HepG2 (cell line): ENCODE measurements around the gene CSDE1.

Source experiments
- FOXA1 ChIP-seq, 2 experiments: fragments of 450-650 bp in 1 of 2; sonication (generic) in 1 of 2; formaldehyde crosslinking in 1 of 2; IDR thresholded peaks; 2 replicates each; pipeline versions ENCODE4 v1.4.0 to v1.6.1; 2016 to 2020; ENCODE audit warnings: missing genetic modification reagents in 1 of 2
- HDAC6 ChIP-seq: fragments of 200-600 bp; sonication (generic); IDR thresholded peaks from 2 replicates; pipeline ENCODE4 v1.7.0; 2017; ENCODE audit warnings: mild to moderate bottlenecking, antibody characterized with exemption, low read length, low read depth
- KLF13 ChIP-seq: sonication (generic); formaldehyde crosslinking; IDR thresholded peaks from 2 replicates; pipeline ENCODE4 v1.4.0; 2020; ENCODE audit warnings: mild to moderate bottlenecking, missing genetic modification reagents
- MYC ChIP-seq: sonication (generic); formaldehyde crosslinking; IDR thresholded peaks from 2 replicates; pipeline ENCODE4 v1.9.0; 2021; ENCODE audit warnings: missing genetic modification reagents, borderline replicate concordance
- NCOA2 ChIP-seq: sonication (generic); formaldehyde crosslinking; IDR thresholded peaks from 2 replicates; pipeline ENCODE4 v1.8.0; 2022; ENCODE audit warnings: inconsistent platforms
- NFE2L2 ChIP-seq: fragments of 150-350 bp; IDR thresholded peaks from 2 replicates; pipeline ENCODE4 v1.6.1; 2014; ENCODE audit warnings: low read length
- TCF12 ChIP-seq, 2 experiments: fragments of 450-650 bp in 1 of 2; sonication (generic) in 1 of 2; formaldehyde crosslinking in 1 of 2; IDR thresholded peaks; 2 replicates each; pipeline versions ENCODE4 v1.6.1 to v1.8.0; 2017 to 2022; ENCODE audit warnings: antibody characterized with exemption in 1 of 2, mild to moderate bottlenecking in 1 of 2, missing genetic modification reagents in 1 of 2, moderate library complexity in 1 of 2
- ZNF841 ChIP-seq: sonication (generic); formaldehyde crosslinking; IDR thresholded peaks from 2 replicates; pipeline ENCODE4 v1.8.1; 2023; ENCODE audit warnings: missing genetic modification reagents, borderline replicate concordance
- TF ChIP-seq, protein P1 (sequence below): sonication (generic); formaldehyde crosslinking; IDR thresholded peaks from 2 replicates; pipeline ENCODE4 v1.5.0; 2020; ENCODE audit warnings: missing genetic modification reagents, mild to moderate bottlenecking, borderline replicate concordance

DNA sequence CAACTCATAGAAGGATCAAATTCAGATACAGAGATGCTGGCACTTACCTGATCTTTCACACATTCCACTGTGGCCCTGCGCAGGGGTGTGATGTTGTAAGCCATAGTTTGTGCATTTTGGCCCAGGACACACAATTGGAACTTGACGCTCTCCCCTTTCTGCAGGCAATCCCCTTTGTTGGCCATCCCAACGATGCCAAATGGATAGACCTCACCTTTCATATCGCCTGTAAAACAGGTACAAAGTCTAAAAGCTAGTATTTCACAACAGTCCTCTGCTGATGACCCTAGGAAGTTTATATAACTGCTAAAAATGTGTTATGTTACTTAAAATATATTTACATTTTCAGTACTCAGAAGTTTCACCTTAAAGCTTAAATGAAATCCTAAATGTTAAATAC lies 37.3 kb downstream of the CSDE1 start:
- no peak for TF ChIP-seq KLF13 (CRISPR knock-in tag)
- TF ChIP-seq TCF12 (IDR thresholded peaks at IDR 0.05): no peak
- TF ChIP-seq TCF12 (CRISPR knock-in tag; IDR thresholded peaks at IDR 0.05): no peak
- no peak for TF ChIP-seq ZNF841 (CRISPR knock-in tag)
- no peak for TF ChIP-seq HDAC6
- TF ChIP-seq NFE2L2: no peak
- TF ChIP-seq, protein P1, sequence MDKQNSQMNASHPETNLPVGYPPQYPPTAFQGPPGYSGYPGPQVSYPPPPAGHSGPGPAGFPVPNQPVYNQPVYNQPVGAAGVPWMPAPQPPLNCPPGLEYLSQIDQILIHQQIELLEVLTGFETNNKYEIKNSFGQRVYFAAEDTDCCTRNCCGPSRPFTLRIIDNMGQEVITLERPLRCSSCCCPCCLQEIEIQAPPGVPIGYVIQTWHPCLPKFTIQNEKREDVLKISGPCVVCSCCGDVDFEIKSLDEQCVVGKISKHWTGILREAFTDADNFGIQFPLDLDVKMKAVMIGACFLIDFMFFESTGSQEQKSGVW: no peak
- no peak for TF ChIP-seq NCOA2 (CRISPR knock-in tag)
- TF ChIP-seq FOXA1 (IDR thresholded peaks at IDR 0.05): no peak
- TF ChIP-seq FOXA1 (CRISPR knock-in tag; IDR thresholded peaks at IDR 0.05): no peak
- TF ChIP-seq MYC: no peak
